DOHH2 (cell line): ENCODE measurements around the gene SNRPE.

Experiments used
- CTCF ChIP-seq: fragments of 200-600 bp; sonication (generic); IDR thresholded peaks from one replicate; pipeline ENCODE4 v1.5.1; 2014; ENCODE audit warnings: antibody characterized with exemption, mild to moderate bottlenecking, low read depth, low read length; ENCODE audit not compliant: poor library complexity, severe bottlenecking
- EZH2phosphoT487 ChIP-seq: fragments of 200-600 bp; sonication (generic); IDR thresholded peaks from 2 replicates; pipeline ENCODE4 v1.6.1; 2017; ENCODE audit warnings: borderline replicate concordance, mild to moderate bottlenecking, antibody characterized with exemption, low read length, moderate library complexity, mixed read lengths

DNA sequence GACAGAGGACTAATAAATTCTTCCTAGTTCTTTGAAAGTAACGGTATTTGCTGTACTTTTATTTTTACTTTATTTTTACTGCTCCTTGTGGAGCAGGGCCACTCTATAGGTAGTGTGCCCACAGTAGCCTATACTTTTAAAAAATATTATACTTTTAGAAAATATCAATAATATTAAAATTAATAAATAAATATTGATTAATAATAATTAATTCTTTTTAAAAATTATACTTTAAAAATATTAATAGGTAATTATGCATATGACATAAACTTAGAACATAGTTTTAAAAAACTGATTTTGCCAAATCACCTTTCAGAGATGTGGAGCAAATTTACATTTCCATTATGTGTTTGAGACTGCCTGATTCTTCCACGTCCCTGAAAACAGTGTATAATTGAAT is 35.2 kb upstream of the SNRPE start:
- TF ChIP-seq CTCF: no peak
- TF ChIP-seq EZH2phosphoT487: no peak
